GM19455 (cell line): ENCODE measurements around the gene CDH7.

ENCODE experiments used
- ATAC-seq: cut with Tn5 transposase; IDR thresholded peaks from one replicate; pipeline ENCODE4 v1.9.1; 2021; ENCODE audit not compliant: unreplicated experiment

Gene CDH7

GRCh38 chr18:65762556-65762955 is 11.7 kb downstream of the CDH7 start:
- no peak for ATAC-seq

- no peak for ATAC-seq
Observed at GRCh38 chr18:65767406-65767805, 16.6 kb downstream of the CDH7 start.

GRCh38 chr18:65768120-65768778 is 17.4 kb downstream of the CDH7 start:
- ATAC-seq = no peak

- no peak for ATAC-seq
Observed at GRCh38 chr18:65769652-65770051, 18.8 kb downstream of the CDH7 start.

- ATAC-seq = no peak
Observed at GRCh38 chr18:65786474-65786873, 35.7 kb downstream of the CDH7 start.

- ATAC-seq = no peak
Observed at GRCh38 chr18:65788373-65788772, 37.6 kb downstream of the CDH7 start.

GRCh38 chr18:65790604-65791003 is 39.8 kb downstream of the CDH7 start:
- no peak for ATAC-seq

- ATAC-seq = no peak
Observed at GRCh38 chr18:65791719-65792118, 40.9 kb downstream of the CDH7 start.

- ATAC-seq = no peak
Observed at GRCh38 chr18:65792456-65793074, 41.8 kb downstream of the CDH7 start.

GRCh38 chr18:65808759-65809158 is 57.9 kb downstream of the CDH7 start:
- ATAC-seq = no peak

- ATAC-seq = no peak
Observed at GRCh38 chr18:65811307-65811706, 60.5 kb downstream of the CDH7 start.

GRCh38 chr18:65815506-65815905 is 64.7 kb downstream of the CDH7 start:
- ATAC-seq = no peak

- ATAC-seq = no peak
Observed at GRCh38 chr18:65817178-65817577, 66.4 kb downstream of the CDH7 start.

GRCh38 chr18:65821911-65822310 is 71.1 kb downstream of the CDH7 start:
- no peak for ATAC-seq

GRCh38 chr18:65822826-65823225 is 72.0 kb downstream of the CDH7 start:
- no peak for ATAC-seq

GRCh38 chr18:65827444-65827843 is 76.6 kb downstream of the CDH7 start:
- ATAC-seq = no peak

- no peak for ATAC-seq
Observed at GRCh38 chr18:65835881-65836280, 85.1 kb downstream of the CDH7 start.

- no peak for ATAC-seq
Observed at GRCh38 chr18:65846107-65846506, 95.3 kb downstream of the CDH7 start.

- no peak for ATAC-seq
Observed at GRCh38 chr18:65852273-65852672, 101.5 kb downstream of the CDH7 start.

- ATAC-seq = no peak
Observed at GRCh38 chr18:65859075-65859474, 108.3 kb downstream of the CDH7 start.

- ATAC-seq = no peak
Observed at GRCh38 chr18:65869527-65869926, 118.7 kb downstream of the CDH7 start.

- ATAC-seq = no peak
Observed at GRCh38 chr18:65876310-65876709, 125.5 kb downstream of the CDH7 start.

GRCh38 chr18:65897292-65897691 is 146.5 kb downstream of the CDH7 start:
- ATAC-seq = no peak
